PC-9 (cell line): ENCODE data around the gene MAK.

ENCODE experiments used
- CTCF ChIP-seq: fragments of 200-600 bp; sonication (generic); conservative IDR thresholded peaks from 2 replicates; pipeline ENCODE4 v1.6.1; 2017; ENCODE audit warnings: mixed run types, antibody characterized with exemption, mild to moderate bottlenecking, moderate library complexity
- EZH2 ChIP-seq: fragments of 200-600 bp; sonication (generic); IDR thresholded peaks from 2 replicates; pipeline ENCODE4 v1.8.0; 2017; ENCODE audit warnings: antibody characterized with exemption, low read depth

GRCh38 chr6:10837009-10837621, 1.2 kb downstream of the MAK start:
- TF ChIP-seq CTCF (no peak), EZH2 (no peak)
